ENCODE measurements around the gene CERKL.

CERKL gene

GRCh38 chr2:181672255-181673008, 15.5 kb upstream of the CERKL start:
- H3K4me1 ChIP-seq (ENCODE audit: control insufficient read depth, insufficient read depth, low read length) = no peaks in the 10 kb centered on the region
- H3K4me3 ChIP-seq (ENCODE audit: low read length) = no peak overlapping the region
- no peak overlapping the region for H3K27ac ChIP-seq (ENCODE audit: low read depth, low read length)
- no peak overlapping the region for H3K9ac ChIP-seq (ENCODE audit: low read length)
- H3K36me3 ChIP-seq (ENCODE audit: control insufficient read depth, insufficient read depth, low read length) = no peaks in the 10 kb centered on the region
- H3K27me3 ChIP-seq (ENCODE audit: control insufficient read depth, insufficient read depth, low read length) = no peaks in the 10 kb centered on the region

- no peaks in the 10 kb centered on the region for H3K36me3 ChIP-seq (ENCODE audit: control insufficient read depth, insufficient read depth, low read length)
- no peak overlapping the region for H3K27ac ChIP-seq (ENCODE audit: low read depth, low read length)
- no peak overlapping the region for H3K9ac ChIP-seq (ENCODE audit: low read length)
- no peaks in the 10 kb centered on the region for H3K4me1 ChIP-seq (ENCODE audit: control insufficient read depth, insufficient read depth, low read length)
- no peak overlapping the region for H3K4me3 ChIP-seq (ENCODE audit: low read length)
- no peaks in the 10 kb centered on the region for H3K27me3 ChIP-seq (ENCODE audit: control insufficient read depth, insufficient read depth, low read length)
Observed at GRCh38 chr2:181670632-181671031, 13.7 kb upstream of the CERKL start.

DNA sequence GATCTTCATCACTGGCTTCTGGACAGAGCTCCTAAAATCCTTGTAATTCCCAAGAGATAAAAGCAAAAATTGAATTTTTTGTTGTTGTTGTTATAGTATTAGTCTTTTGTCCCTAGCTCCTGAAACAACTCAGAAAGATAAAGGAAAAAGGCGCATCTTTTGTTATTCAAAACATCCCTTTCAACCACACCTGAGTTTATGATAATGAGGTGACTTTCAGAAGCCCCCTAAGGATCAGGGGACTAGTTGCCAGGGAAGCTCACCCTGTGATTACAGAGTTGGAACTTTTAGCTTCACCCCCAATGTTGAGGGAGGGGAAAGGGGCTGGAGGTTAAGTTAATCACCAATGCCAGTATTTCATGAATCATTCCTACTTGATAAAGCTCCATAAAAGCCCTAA, 10.3 kb upstream of the CERKL start:
- no peak overlapping the region for H3K9ac ChIP-seq (ENCODE audit: low read length)
- no peak overlapping the region for H3K4me3 ChIP-seq (ENCODE audit: low read length)
- H3K27ac ChIP-seq (ENCODE audit: low read depth, low read length) = no peak overlapping the region
- no peaks in the 10 kb centered on the region for H3K4me1 ChIP-seq (ENCODE audit: control insufficient read depth, insufficient read depth, low read length)
- H3K36me3 ChIP-seq (ENCODE audit: control insufficient read depth, insufficient read depth, low read length) = no peaks in the 10 kb centered on the region
- H3K27me3 ChIP-seq (ENCODE audit: control insufficient read depth, insufficient read depth, low read length) = no peaks in the 10 kb centered on the region

DNA sequence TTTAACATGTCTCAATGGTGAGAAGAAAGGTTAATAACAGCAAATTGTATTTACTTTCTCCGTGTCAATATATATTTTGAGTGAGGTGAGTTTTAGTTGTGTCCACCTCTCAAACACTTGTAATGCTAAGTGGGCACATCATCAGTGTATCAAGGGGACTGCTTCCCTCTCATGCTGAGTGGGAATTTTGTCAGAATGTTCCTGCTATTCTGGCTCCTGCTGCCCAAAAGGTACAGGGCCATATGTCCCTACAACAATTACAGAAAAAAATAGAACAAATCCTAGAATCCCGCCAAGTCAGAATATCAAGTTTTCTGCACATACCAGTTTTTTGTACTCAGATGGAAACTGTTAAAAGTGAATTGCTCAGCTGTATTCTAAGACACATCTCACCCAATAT, 5.4 kb upstream of the CERKL start:
- peaks cover 3% of the 10 kb centered on the region for H3K27me3 ChIP-seq (ENCODE audit: control insufficient read depth, insufficient read depth, low read length)
- H3K4me3 ChIP-seq (ENCODE audit: low read length) = no peak overlapping the region
- H3K27ac ChIP-seq (ENCODE audit: low read depth, low read length) = no peak overlapping the region
- H3K4me1 ChIP-seq (ENCODE audit: control insufficient read depth, insufficient read depth, low read length) = no peaks in the 10 kb centered on the region
- no peak overlapping the region for H3K9ac ChIP-seq (ENCODE audit: low read length)
- no peaks in the 10 kb centered on the region for H3K36me3 ChIP-seq (ENCODE audit: control insufficient read depth, insufficient read depth, low read length)

- H3K4me1 ChIP-seq (ENCODE audit: control insufficient read depth, insufficient read depth, low read length) = no peaks in the 10 kb centered on the region
- no peak overlapping the region for H3K27ac ChIP-seq (ENCODE audit: low read depth, low read length)
- peaks cover 7% of the 10 kb centered on the region for H3K27me3 ChIP-seq (ENCODE audit: control insufficient read depth, insufficient read depth, low read length)
Observed at GRCh38 chr2:181660181-181660580, 3.3 kb upstream of the CERKL start.

GRCh38 chr2:181658444-181658843, 1.5 kb upstream of the CERKL start:
- Histone ChIP-seq H3K27ac (ENCODE audit: low read depth, low read length) (no peak overlapping the region), H3K9ac (ENCODE audit: low read length) (no peak overlapping the region), H3K4me3 (ENCODE audit: low read length) (no peak overlapping the region), H3K4me1 (ENCODE audit: control insufficient read depth, insufficient read depth, low read length) (no peaks in the 10 kb centered on the region), H3K27me3 (ENCODE audit: control insufficient read depth, insufficient read depth, low read length) (peaks cover 7% of the 10 kb centered on the region), H3K36me3 (ENCODE audit: control insufficient read depth, insufficient read depth, low read length) (no peaks in the 10 kb centered on the region)

More at GRCh38 chr2:181660181-181660580, 3.3 kb upstream of the CERKL start:
- no peak overlapping the region for H3K9ac ChIP-seq (ENCODE audit: low read length)
- no peak overlapping the region for H3K4me3 ChIP-seq (ENCODE audit: low read length)
- no peaks in the 10 kb centered on the region for H3K36me3 ChIP-seq (ENCODE audit: control insufficient read depth, insufficient read depth, low read length)

DNA sequence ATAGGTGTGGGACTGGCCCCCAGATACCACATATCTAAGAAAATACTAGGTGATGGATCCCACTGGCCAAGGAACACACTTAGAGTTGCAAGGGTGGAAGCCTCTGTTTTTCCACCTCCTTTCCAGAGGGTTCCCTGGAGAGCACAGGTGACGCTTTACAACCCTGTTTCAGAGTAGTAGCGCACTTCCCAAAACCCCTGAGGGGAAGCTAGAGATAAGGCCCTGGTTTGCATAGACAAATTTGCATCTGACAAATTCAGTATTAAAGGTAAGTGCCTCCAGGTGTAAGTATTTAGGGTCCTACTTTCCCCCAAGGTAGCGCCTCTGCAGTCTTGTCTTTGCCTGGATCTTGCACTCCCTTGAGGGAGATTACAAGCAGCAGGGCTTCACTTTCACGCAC, 474 bp upstream of the CERKL start:
- Histone ChIP-seq H3K27ac (ENCODE audit: low read depth, low read length) (no peak overlapping the region), H3K9ac (ENCODE audit: low read length) (no peak overlapping the region), H3K27me3 (ENCODE audit: control insufficient read depth, insufficient read depth, low read length) (peaks cover 7% of the 10 kb centered on the region), H3K4me3 (ENCODE audit: low read length) (peak overlapping the region; percentile 53), H3K36me3 (ENCODE audit: control insufficient read depth, insufficient read depth, low read length) (no peaks in the 10 kb centered on the region), H3K4me1 (ENCODE audit: control insufficient read depth, insufficient read depth, low read length) (no peaks in the 10 kb centered on the region)

DNA sequence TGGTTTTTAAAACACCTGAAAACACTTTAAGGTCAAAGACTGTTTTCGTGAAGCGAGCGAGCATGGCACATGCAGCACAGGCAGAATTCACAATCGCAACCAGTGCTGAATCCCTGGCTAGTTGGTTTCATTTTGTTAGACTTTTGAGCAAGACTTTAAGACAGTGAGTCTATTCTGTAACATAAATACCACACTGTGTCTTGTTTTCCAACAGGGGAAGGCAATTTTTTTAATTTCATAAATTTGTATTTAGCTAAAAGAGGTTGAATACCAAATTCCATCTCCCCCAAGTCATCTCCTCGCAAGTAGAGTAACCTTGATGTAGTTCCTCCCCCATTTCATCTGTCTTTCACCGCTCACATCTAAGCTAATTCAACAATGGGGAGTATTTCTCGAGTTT, 1.4 kb downstream of the CERKL start:
- Histone ChIP-seq H3K4me3 (ENCODE audit: low read length) (no peak overlapping the region), H3K27me3 (ENCODE audit: control insufficient read depth, insufficient read depth, low read length) (peaks cover 7% of the 10 kb centered on the region), H3K9ac (ENCODE audit: low read length) (no peak overlapping the region), H3K4me1 (ENCODE audit: control insufficient read depth, insufficient read depth, low read length) (no peaks in the 10 kb centered on the region), H3K36me3 (ENCODE audit: control insufficient read depth, insufficient read depth, low read length) (no peaks in the 10 kb centered on the region), H3K27ac (ENCODE audit: low read depth, low read length) (no peak overlapping the region)

DNA sequence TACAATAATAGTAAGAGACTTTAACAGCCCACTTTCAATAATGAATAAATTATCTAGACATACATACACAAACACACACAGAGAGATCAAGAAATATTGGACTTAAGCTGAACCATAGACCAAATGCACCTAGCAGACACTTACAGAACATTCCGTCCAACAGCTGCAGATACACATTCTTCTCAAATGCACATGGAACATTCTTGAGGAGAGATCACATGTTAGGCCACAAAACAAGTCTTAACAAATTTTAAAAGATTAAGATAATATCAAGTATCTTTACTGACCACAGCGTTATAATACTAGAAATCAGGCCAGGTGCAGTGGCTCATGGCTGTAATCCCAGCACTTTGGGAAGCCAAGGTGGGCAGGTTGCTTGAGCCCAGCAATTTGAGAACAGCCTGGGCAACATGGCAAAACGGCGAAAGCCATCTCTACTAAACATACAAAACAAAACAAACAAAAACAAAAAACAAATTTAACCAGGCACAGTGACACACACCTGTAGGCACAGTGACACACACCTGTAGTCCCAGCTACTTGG, 7.4 kb downstream of the CERKL start:
- Histone ChIP-seq H3K9ac (ENCODE audit: low read length) (no peak overlapping the region), H3K4me1 (ENCODE audit: control insufficient read depth, insufficient read depth, low read length) (no peaks in the 10 kb centered on the region), H3K36me3 (ENCODE audit: control insufficient read depth, insufficient read depth, low read length) (no peaks in the 10 kb centered on the region), H3K4me3 (ENCODE audit: low read length) (no peak overlapping the region), H3K27ac (ENCODE audit: low read depth, low read length) (no peak overlapping the region), H3K27me3 (ENCODE audit: control insufficient read depth, insufficient read depth, low read length) (no peaks in the 10 kb centered on the region)

DNA sequence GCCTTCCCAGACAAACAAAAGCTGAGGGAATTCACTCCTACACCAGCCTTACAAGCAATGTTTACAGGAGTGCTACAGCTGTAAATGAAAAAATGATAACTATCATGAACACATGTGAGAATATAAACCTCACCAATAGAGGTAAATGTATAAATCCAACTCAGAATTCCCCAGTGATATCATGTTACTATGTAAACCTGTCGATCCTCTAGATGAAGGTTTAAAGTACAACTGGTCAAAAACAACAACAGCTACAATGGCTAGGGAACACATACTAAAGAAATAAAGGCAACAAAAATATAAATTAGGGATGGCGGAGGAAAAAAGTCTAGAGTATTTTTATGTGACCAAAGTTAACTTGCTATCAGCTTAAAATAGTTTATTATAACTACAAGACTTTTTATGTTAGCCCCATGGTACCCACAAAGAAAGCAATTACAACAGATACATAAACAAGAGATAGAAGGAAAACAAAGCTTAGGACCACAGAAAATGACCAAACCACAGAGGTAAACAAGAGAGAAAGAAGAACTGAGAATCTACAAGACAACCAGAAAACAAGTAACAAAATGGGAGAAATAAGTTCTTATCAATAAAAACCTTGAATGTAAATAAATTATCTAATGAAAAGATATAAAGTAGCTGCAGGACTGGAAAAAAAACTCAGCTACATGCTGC, 8.3 kb downstream of the CERKL start:
- no peak overlapping the region for H3K4me3 ChIP-seq (ENCODE audit: low read length)
- H3K9ac ChIP-seq (ENCODE audit: low read length) = no peak overlapping the region
- H3K4me1 ChIP-seq (ENCODE audit: control insufficient read depth, insufficient read depth, low read length) = no peaks in the 10 kb centered on the region
- H3K27me3 ChIP-seq (ENCODE audit: control insufficient read depth, insufficient read depth, low read length) = no peaks in the 10 kb centered on the region
- H3K27ac ChIP-seq (ENCODE audit: low read depth, low read length) = no peak overlapping the region
- H3K36me3 ChIP-seq (ENCODE audit: control insufficient read depth, insufficient read depth, low read length) = no peaks in the 10 kb centered on the region

DNA sequence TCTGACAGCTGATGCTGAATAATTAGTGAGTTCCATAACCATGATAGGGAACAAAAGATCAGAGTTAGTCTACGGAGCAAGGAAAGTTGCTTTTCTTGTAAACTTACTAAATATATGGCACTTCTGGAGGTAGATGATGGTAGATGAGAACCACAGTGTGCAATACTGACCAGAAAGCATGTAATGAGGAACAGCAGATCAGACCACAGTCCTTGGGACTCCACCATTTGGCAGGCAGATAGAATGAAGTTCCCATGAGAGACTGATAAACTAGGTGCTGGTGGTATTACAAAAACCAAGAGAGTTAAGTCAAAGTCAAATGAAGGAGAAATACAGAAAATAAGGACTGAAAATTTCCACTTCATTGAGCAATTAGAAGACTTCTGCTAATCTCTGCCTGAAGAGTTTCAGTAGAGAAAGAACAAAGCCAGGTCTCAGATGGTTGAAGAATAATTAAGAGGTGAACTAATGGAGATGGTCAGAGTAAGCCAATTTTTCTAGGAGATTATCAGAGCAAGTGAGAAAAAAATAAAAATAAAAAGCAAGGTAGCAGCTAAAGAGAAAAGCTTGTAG, 10.4 kb downstream of the CERKL start:
- H3K4me3 ChIP-seq (ENCODE audit: low read length) = no peak overlapping the region
- H3K36me3 ChIP-seq (ENCODE audit: control insufficient read depth, insufficient read depth, low read length) = no peaks in the 10 kb centered on the region
- H3K27me3 ChIP-seq (ENCODE audit: control insufficient read depth, insufficient read depth, low read length) = no peaks in the 10 kb centered on the region
- no peaks in the 10 kb centered on the region for H3K4me1 ChIP-seq (ENCODE audit: control insufficient read depth, insufficient read depth, low read length)
- H3K9ac ChIP-seq (ENCODE audit: low read length) = no peak overlapping the region
- H3K27ac ChIP-seq (ENCODE audit: low read depth, low read length) = no peak overlapping the region

DNA sequence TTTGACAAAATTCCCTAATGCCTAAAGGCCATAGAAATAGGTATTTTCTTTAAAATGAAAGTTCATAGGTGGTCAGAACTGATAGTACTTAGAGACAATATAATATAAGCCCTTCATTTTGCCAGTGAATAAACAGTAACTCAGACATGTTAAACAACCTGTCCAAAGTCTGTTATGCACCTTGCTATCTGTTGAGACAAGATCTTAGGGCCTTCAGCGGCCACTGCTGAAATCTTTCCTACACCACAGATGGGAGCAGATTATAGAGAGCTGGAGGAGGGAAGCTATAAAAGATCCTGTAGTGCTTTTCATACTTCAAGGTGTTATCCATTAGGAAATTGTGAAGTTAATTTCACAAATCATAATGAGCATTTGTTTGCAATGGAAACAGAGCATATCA, 13.8 kb downstream of the CERKL start:
- Histone ChIP-seq H3K4me1 (ENCODE audit: control insufficient read depth, insufficient read depth, low read length) (no peaks in the 10 kb centered on the region), H3K27me3 (ENCODE audit: control insufficient read depth, insufficient read depth, low read length) (no peaks in the 10 kb centered on the region), H3K27ac (ENCODE audit: low read depth, low read length) (no peak overlapping the region), H3K4me3 (ENCODE audit: low read length) (no peak overlapping the region), H3K36me3 (ENCODE audit: control insufficient read depth, insufficient read depth, low read length) (no peaks in the 10 kb centered on the region), H3K9ac (ENCODE audit: low read length) (no peak overlapping the region)

Measured in rectal smooth muscle tissue (tissue), 1 donor.